AG04450 (cell line): ENCODE measurements around the gene TBC1D2B. TPM values are rescaled to one million over a fixed set of nuclear protein-coding genes. Genes with fewer than 3 reads are reported as not detected.
A peak's percentile ranks its signal among the peaks of the same experiment; 100 is the strongest.

Experiments
- CTCF ChIA-PET: fragments of 300-600, 350-600 bp; formaldehyde crosslinking; extraction: SDS; loops from one replicate; lab custom pipeline; 2022; ENCODE audit warnings: antibody characterized with exemption, inconsistent platforms; lab: Charles Lee
- POLR2A ChIA-PET: fragments of 350-600 bp; formaldehyde crosslinking; extraction: SDS; loops from one replicate; lab custom pipeline; 2021; ENCODE audit warnings: antibody characterized with exemption, inconsistent platforms; lab: Yijun Ruan, JAX
- DNase-seq: peaks from one replicate; pipeline ENCODE4 v3.0.0-alpha.2; 2011; ENCODE audit warnings: low read depth, low spot score
- H3K27ac ChIP-seq: one replicate; pipeline ENCODE4 v1.5.1; 2012; ENCODE audit warnings: low read depth, low read length, control low read depth
- H3K27me3 ChIP-seq: one replicate; pipeline ENCODE4 v1.6.0; 2012; ENCODE audit warnings: low read length; ENCODE audit not compliant: control insufficient read depth, insufficient read depth
- H3K4me3 ChIP-seq: 2 replicates; pipeline ENCODE4 v1.5.1; 2011; ENCODE audit warnings: mild to moderate bottlenecking, low read depth, low read length, control low read depth
- H3K9me3 ChIP-seq: 2 replicates; pipeline ENCODE4 v1.5.1; 2012; ENCODE audit warnings: low read length; ENCODE audit not compliant: control insufficient read depth, insufficient read depth
- CTCF ChIP-seq: IDR thresholded peaks from 2 replicates; pipeline ENCODE4 v1.5.1; 2011; ENCODE audit warnings: low read depth, low read length, control low read depth, inconsistent platforms
- polyA plus RNA-seq: library from polyadenylated mRNA; depleted of rRNA; stranded (reverse); fragments of >200 nt; gene quantifications from 2 replicates; pipeline ENCODE4 v1.2.3, GENCODE V29; 2011

TBC1D2B gene
- polyA plus RNA-seq, 1 experiment, result 42.0 TPM

DNA sequence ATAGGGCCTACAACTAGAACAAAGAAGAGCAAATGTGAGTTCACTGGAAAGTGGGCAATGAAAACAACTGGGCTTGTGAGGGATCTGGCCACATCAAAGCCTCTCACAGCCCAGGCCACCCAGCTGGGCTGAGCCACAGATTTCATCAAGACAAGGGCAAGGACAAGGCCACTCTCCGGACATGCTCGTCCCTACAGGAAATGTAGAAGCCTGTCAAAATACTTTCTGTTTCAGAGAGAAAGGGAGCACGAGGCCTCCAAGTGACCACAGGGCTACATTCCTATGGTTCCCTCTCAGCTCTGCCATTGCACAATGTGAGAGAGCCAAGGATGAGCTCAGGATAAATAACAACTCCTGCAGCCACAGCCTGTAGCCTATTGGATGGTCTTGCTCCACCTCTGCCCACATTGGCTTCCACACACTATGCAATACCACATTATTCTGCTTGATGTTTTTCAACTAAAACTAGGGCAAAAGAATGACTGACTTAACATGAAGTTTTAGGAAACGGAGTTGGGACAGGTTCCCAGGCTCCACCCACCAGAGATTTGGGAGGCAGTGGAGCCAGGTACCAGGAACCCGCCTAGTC is 12.1 kb downstream of the TBC1D2B start:
- ChIA-PET POLR2A (interaction anchor here (0.5 to 4.0 kb wide), 4 partner anchors 9 to 84 kb away, joined by 3 to 24 read pairs (median 7); partner anchors contain the start of gene IDH3A), CTCF (no interaction called here)
- H3K4me3 ChIP-seq, result peak overlapping the region; percentile 25; the same call in 1 of the 2 replicates
- TF ChIP-seq CTCF, result no peak
- H3K9me3 ChIP-seq, result no peaks in the 10 kb centered on the region
- H3K27me3 ChIP-seq, result no peaks in the 10 kb centered on the region
- H3K27ac ChIP-seq, result peak overlapping the region; percentile 98
- DNase-seq, result peak; percentile 94

GRCh38 chr15:78064544-78064943 is 13.0 kb downstream of the TBC1D2B start:
- no peaks in the 10 kb centered on the region for H3K9me3 ChIP-seq
- H3K27ac ChIP-seq, result peak overlapping the region; percentile 98
- ChIA-PET CTCF (no interaction called here), POLR2A (interaction anchor here (4.0 kb wide), 1 partner anchor 14 kb away, joined by 24 read pairs; no protein-coding TSS in a partner anchor)
- DNase-seq, result no peak
- H3K4me3 ChIP-seq, result no peak overlapping the region
- no peak for TF ChIP-seq CTCF
- H3K27me3 ChIP-seq, result no peaks in the 10 kb centered on the region

DNA sequence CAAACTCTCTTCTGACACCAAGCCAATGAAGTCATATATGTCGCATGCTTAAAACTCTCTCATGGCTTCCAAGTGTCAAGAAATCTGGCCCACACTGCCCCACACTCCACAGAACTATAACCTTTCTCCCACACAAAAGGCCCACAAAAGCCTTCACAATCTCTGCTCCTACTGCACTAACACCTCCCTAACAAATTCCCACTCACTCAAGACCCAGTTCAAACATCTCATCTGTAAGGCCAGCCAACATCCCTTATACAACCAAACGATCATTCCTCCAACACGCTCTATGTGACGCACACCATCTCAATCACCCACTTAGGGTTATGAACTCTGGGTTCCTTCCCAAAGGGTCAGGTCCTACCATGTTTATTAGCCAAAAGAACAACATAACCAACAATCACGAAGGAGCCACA is 13.5 kb downstream of the TBC1D2B start:
- no peak overlapping the region for H3K4me3 ChIP-seq
- H3K27me3 ChIP-seq, result no peaks in the 10 kb centered on the region
- no peak for DNase-seq
- H3K27ac ChIP-seq, result peak overlapping the region; percentile 80
- ChIA-PET POLR2A (no interaction called here), CTCF (no interaction called here)
- TF ChIP-seq CTCF, result no peak
- H3K9me3 ChIP-seq, result no peaks in the 10 kb centered on the region

DNA sequence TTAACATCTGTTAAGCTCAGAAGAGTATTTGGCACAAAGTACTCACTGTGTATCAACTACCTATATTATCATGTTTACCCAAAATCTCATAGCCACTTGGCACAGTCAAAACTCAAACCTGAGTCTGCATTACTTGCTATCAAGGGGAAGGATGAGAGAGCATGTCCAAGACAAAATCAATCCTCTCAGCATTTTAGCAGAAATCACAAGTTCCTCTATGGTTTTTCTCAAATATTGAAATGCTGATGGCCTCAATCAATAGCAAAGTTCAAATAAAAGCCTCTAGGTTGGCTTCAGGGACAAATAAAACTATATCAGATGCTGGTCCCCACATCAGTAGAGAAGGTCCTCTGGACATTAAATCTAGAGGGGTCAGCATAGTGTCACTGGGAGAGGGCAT is 14.3 kb downstream of the TBC1D2B start:
- H3K27me3 ChIP-seq, result no peaks in the 10 kb centered on the region
- CTCF ChIA-PET, result interaction anchor here (1.9 kb wide), 1 partner anchor 45 kb away, joined by 14 read pairs; no protein-coding TSS in a partner anchor
- TF ChIP-seq CTCF, result no peak
- H3K9me3 ChIP-seq, result no peaks in the 10 kb centered on the region
- H3K4me3 ChIP-seq, result no peak overlapping the region
- no peak overlapping the region for H3K27ac ChIP-seq
- DNase-seq, result no peak
- POLR2A ChIA-PET, result interaction anchor here (1.5 kb wide), 1 partner anchor 13 kb away, joined by 4 read pairs; no protein-coding TSS in a partner anchor

GRCh38 chr15:78061963-78062427 is 15.5 kb downstream of the TBC1D2B start:
- Histone ChIP-seq H3K27me3 (no peaks in the 10 kb centered on the region), H3K9me3 (no peaks in the 10 kb centered on the region), H3K27ac (no peak overlapping the region), H3K4me3 (peak overlapping the region; percentile 42)
- TF ChIP-seq CTCF, result no peak
- POLR2A ChIA-PET, result interaction anchor here (0.7 to 1.5 kb wide), 2 partner anchors 12 to 14 kb away, joined by 3 to 4 read pairs; no protein-coding TSS in a partner anchor
- CTCF ChIA-PET, result interaction anchor here (1.9 kb wide), 1 partner anchor 46 kb away, joined by 14 read pairs; no protein-coding TSS in a partner anchor
- no peak for DNase-seq
